Germinal center (tissue), 1 donor: ENCODE data around the gene ARHGAP8.
"Not testable (repeated sequence)": the region's sequence is repeated elsewhere in the genome, so short reads cannot be mapped to it uniquely, and the experiment has no call there.

ENCODE experiments used
- DNase-seq: peaks from one replicate; pipeline ENCODE4 v3.0.0; 2012; ENCODE audit warnings: mixed read lengths, low spot score

Gene ARHGAP8

DNA sequence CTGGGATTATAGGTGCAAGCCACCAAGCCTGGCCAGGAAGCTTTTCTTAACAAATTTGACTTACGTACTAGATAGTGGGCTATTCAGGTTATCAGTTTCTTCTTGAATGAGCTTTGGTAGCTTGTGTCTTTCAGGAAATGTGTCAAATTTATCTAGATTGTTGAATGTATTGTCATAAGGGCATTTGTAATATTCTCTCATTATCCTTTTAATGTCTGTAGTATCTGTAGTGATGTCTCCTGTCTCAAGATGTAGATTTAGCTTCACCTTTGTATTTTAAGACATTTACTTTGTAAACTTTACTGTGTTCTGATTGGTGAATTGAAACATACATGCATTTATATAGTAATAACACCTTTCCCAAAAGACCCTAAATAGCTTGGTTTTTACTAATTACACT is 20.7 kb downstream of the ARHGAP8 start:
- DNase-seq = no peak

DNA sequence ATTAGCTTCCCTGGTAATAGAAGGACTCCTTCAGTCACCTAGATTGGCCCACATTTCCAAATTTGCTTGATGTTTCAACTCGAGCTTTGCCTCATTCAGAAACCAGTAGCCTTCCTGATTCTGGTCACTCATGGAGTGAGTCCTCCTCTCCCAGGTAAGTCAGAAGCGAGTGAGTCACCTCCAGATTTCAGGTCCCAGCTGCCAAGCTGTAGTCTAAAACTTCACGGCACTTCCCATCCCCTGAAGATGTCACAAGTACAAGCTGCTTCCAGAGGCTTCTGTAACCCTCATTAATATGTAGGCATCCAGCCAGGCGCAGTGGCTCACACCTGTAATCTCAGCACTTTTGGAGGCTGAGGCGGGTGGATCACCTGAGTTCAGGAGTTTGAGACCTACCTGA is 23.5 kb downstream of the ARHGAP8 start:
- DNase-seq = no peak

DNA sequence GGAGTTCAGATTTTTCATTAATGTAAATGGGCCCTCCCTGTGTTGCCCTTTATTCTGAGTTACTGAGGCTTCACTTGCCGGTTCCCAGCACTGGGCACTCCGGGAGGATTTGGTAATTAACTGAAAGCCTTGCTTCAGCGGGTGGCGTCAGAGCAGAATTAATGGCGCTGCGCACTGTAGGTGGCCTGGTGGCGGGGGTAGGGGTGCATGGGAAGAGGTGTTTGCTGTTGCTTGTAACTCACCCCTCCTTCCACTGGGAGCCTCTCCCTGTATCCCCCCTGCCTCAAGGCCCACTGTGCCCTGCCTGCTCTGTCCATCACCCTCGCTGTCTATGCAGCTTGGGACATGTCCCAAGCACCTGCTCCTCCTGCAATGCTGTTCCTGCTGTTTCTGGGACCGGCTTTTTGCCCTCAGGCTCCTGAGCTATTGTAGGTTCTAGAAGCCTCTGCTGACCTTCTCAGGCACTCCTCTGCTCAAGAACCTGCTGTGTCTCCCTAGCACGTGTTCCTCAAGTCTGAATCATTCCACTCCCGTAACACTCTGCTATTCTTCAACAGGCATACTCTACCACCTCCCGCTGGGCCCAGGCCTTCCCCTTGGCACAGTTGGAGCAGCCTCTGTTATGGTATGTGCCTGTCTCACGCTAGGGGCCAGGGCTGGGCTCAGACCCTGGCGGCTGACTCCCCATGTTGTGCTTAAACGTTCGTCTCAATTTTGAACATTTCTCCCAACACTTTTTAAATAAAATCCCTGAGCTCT is 24.4 kb downstream of the ARHGAP8 start:
- DNase-seq = no peak

DNA sequence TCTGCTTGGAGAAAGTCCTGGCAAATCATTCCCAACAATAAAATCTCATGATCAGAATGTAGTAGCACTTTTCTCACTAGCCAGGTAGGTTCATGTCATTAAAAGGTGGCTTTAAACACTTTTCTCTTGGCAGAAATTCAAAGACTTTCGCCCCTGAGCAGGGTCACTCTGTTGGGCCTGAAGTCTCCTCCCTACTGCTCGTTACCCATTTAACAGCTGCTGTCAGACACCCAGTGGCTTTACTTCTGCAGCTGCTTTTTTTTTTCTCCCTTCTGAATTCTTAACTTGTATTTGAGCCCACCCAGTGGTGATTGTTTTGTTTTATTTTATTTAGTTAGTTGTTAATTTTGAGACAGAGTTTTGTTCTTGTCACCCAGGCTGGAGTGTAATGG is 25.0 kb downstream of the ARHGAP8 start:
- DNase-seq = no peak

DNA sequence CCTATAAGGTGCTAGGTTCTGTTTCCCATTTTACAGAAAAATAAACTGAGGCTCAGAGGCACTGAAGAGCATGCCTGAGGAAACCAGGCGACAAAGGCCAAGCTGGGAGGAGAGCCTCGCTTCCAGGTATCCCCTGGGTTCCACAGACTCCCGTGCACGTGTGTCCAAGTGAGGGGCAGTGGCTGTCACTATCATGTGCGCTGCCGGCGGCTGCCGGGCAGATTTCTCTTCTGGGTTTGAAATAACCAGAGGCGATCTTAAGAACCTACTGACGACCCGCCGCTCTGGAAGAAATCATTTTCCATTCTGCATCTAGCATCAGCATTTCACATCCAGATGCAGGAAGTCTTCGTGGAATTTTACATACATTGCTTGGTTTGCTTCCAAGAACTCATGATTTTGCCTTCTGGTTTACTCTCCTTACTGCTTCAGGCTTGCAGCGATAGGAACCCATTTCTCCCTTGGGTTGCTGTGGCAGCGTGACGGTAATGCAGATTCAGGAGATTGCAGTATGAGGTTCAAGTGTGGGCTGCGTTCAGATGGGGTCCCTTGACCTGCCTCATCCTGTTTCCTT is 28.6 kb downstream of the ARHGAP8 start:
- no peak for DNase-seq

DNA sequence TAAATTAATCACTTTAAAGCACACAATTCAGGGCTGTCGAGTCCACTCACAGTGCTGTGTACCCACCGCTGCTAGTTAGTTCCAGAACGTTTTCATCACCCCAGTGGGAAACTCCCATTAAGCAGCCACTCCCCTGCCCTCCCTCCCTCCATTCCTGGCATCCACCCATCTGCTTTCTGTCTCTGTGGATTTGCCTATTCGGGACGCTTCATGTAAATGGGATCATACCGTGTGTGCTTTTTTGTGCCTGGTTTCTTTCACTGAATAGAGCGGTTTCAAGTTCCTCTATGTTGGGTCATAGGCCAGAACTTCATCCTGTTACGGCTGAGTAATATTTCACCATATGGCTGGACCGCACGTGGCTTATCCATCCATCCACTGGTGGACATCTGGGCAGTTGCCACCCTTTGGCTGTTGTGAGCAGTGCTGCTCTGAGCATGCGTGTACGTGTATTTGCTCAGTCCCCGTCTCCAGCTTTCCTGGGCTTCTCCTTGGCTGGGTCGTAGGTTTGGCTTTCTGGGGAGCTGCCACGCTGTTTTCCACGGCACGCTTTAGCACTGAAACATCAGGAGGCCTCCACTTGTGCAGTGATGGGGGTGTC is 30.1 kb downstream of the ARHGAP8 start:
- no peak for DNase-seq

DNA sequence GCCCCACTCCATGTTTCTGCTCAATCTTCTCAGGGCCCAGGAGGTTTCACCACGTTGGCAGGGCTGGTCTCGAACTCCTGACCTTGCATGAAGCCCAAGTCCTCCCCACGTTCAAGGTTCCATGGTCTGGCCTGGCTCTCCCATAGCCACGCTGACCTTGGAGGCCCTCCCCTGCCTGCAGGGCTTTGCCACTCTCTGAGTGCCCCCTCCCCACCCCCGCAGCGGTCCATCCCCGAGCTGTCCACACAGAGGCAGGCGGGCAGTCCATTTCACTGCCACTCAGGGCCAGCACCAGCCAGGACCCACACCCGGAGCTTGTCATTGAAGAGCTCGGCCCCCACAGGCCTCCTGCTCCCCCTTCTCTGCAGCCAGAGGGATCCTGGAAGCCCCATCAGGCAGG is 30.7 kb downstream of the ARHGAP8 start:
- DNase-seq = no peak

DNA sequence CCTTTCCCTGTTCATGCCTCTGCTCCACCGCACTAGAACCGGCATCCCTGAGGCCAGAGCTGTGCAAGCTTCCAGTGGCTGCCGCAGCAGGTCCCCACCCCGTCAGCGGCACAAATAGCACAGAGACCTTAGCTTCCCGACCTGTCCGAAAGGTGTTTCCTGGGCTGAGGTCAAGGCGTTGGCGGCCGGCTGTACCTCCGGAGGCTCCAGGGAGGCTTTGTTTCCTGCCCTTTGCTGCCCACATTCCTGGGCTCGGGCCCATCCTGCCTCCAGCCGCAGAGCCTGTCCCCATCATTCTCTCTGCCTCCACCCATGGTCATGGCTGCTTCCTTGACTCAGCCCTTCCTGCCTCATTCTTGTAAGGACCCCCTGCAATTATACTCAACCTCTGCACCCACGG is 31.2 kb downstream of the ARHGAP8 start:
- no peak for DNase-seq

DNA sequence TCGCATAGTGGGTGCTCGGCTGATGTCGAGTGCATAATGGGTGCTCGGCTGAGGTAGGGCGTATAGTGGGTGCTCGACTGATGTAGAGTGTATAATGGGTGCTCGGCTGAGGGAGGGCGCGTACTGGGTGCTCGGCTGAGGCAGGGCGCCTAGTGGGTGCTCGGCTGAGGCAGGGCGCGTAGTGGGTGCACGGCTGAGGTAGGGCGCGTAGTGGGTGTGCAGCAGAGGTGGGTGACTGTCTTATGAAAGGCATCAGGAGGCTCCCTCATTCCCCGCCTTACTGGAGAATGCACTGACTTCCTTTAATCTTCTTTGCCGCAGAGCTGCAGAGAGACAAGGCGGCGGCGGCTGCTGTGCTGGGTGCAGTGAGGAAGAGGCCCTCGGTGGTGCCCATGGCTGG is 33.8 kb downstream of the ARHGAP8 start:
- no peak for DNase-seq

DNA sequence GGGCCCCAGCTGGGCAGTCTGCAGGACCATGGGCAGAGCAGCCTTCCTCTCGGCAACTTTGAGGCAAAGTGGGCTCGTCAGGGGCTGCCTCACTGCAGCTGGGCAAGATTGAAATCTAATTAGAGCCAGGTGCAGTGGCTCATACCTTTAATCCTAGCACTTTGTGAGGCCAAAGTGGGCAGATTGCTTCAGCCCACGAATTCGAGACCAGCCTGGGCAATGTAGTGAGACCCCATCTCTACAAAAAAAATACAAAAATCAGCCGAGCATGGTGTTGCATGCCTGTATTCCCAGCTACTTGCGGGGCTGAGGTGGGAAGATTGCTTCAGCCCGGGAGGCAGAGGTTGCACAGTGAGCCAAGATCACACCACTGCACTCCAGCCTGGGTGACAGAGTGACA is 34.2 kb downstream of the ARHGAP8 start:
- DNase-seq = no peak

DNA sequence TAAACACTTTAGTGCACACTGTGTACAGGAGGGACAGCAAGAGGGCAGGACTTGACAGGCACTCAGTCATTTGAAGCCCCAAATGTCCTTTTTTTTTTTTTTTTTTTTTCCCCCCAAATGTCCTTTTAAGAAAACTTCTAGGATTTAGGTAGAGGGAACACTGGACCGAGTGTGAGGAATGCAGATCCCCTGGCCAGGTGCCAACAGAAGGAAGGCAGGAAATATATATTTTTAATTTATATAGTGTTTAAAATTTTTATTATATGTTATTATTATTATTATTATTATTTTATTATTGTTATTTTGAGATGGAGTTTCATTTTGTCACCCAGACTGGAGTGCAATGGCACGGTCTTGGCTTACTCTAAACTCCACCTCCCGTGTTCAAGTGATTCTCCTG is 35.5 kb downstream of the ARHGAP8 start:
- DNase-seq = no peak

DNA sequence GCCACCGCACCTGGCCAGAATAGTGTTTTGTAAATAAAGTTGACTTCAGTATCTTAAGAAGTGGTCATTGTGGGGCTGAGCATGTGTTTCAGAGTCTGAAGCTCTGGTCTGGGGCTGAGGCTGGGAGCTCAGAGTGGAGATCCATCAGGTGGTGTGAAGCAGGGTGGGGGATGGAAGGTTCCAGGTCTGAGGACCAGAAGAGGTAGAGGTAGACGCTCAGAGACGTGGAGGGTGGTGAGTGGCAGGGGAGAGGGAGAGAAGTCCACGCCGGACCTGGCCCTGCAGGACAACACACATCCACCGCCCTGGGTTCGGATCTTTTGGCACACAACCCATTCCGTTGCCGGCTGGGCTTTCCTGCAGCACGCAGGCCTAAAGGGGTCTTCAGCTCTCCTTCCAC is 40.7 kb downstream of the ARHGAP8 start:
- DNase-seq = no peak

DNA sequence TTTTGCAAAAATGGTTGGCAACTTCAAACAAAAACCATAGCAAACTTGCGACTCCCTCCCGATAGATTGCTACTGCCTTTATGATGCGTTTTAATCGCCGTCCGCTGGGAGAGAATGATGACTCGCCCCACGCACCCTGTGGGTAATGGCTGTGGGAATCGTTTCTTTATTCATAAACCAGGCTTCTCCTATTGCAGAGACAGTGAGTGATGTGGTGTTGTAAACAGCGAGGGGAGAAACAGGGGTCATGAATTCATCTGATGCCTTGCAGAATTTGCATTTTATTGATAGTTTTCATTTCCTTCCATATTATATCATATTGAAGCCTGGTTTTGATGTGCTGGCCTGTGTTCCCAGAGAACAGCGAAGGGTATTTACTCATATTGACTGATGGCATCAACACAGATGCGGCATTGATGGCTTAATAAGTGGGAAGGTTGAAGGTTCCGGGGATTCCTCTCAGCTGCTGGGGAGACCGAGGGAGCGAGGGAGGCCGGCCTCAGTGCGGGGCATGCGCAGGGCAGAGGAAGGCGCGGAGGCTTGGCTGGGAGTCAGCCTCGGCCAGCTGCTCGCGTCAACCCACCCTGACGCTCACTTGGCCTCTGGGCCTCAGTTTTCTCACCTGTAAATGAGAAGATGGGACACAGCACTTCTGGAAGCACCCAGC is 41.3 kb downstream of the ARHGAP8 start:
- DNase-seq = no peak

DNA sequence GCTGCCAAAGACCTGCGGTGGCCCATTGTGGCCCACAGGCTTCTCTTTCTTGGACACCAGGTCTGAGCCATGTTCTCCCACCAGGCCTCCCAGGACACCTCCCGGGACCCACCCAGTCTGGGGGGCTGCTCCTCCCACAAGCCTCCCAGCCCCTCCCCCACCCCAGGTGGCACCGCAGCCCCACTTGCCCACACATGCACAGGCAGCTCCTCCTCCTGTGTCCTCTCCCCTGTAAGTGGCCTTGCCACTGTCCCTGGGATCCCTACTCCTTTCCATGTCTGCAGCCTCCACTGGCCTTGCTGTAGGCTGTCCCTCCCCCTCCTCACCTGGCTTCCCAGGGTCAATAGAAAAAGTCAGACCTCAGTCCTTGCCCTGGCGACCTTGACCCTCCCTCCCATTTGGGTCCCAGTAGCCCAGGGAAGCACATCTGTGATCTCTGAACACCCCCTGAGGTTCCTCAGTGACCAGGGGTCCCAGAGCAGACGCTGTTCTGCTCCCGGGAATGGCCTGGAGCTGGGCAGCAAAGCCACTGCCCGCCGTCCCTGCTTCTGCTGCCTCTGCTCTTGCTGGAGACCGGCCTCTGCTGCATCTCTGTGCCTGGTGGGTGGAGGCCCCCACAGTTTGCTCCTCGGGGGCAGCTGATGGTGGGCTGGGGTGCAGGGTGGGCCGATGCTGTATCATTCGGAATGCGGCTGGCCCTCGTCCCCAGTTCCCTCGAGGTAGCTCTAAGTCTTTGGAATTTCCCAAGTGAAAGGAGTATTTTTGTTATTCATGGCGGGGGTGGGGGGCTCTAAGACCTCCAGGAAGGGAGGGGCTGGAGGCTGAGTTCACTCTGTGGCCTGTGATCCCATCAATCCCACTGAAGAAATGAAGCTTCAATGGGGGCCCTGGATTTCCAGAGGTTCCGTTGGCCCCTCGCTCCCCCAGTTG is 43.6 kb downstream of the ARHGAP8 start:
- no peak for DNase-seq

DNA sequence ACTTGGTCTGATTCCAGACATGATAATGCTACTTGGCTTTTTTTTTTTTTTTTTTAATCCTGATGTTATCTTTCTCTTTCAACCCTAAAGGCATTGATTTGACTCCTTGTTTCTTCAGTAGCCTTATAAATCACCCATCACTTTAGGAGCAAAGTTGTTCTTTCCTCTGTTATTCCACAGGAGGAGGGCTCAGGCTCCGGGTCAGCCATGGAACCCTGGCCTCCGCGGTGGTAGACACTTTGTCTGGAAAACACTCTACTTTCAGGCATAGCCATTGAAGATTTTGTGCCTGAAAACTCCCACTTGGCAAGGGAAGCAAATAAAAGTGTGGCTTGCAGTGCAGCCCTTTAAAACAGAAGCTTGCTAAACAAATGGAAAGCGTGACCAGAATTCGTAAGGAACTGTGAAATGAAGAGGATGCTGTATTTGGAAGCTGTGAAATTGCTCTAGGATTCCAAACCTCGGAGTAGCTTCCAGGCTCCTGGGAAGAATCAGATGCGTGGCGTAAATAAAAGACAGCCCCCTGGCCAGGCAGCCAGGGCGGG is 44.9 kb downstream of the ARHGAP8 start:
- no peak for DNase-seq

DNA sequence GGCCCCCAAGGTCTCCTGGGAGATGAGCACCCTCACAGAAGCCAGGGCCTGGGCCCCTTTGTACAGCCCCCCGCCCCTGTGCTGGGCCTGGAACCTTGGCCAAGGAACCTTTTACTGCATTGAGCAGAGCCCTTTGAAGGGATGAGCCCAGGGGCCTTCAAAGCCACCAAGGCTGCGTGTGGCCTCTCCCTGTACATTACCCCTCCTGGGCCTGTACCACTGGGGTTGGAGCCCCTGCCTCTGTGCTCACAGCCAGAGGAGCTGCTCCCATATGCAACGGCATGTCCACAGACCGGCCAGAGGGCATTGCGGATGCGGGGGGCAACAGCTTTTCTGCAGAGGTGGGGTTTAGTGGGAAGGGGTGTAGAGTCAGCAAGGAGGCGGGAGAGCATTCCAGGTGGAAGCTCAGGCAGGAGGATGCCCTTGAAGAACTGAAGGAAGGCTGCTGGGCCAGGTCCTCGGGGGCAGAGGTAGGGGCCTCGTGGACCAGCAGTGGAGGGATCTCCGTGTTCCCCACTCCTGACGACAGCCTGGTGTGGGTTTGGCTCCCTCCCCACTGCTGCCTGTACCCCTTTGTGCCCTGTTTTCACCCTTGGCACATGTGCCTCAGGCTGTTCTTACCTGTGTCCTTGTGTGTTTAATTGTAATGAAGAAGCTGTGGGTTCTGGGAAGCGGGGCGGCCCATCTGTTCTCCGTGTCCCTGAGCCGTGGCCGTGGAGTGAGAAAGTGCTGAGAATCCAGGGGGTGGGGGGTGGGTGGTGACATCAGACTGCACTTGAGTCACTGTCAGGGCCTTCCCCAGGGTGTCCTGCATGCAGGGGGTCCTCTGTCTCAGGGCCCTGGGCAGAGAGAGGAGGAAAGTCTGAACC is 46.9 kb downstream of the ARHGAP8 start:
- no peak for DNase-seq

DNA sequence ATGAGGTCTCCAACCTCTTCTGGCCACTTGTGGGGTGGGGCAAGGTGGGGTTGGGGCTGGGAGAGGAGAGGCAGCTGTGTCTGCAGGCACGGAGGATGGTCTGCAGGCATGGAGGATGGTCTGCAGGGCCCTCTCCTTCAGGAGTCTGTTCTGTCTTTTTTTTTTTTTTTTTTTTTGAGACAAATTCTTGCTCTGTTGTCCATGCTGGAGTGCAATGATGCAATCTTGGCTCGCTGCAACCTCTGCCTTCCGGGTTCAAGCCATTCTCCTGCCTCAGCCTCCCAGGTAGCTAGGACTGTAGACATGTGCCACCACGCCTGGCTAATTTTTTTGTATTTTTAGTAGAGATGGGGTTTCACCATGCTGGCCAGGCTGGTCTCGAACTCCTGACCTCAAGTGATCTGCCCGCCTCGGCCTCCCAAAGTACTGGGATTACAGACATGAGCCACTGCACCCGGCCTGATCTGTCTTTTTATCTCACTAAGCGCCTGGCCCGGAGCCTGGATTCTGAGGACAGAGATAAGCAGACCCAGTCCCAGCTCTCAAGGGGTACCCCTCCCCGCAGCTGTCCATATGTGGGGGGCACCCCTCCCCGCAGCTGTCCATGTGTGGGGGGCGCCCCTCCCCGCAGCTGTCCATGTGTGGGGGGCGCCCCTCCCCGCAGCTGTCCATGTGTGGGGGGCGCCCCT is 47.7 kb downstream of the ARHGAP8 start:
- not testable (repeated sequence) for DNase-seq

DNA sequence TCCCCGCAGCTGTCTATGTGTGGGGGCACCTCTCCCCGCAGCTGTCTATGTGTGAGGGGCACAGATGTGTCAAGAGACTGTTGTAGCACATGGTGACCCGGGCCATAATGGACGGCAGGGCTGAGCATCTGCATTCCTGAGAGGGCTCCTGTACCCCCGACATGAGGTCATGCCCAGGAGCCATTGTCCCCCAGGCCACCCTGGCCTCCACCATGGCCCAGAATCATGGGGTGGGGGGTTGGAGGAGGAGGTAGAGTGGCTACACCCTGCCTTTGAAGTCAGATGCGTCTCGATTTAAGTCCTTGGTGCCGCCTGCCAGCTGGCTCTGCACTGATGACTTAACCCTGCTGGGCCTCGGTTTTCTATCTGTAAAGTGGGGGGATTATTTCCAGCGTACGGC is 49.1 kb downstream of the ARHGAP8 start:
- no peak for DNase-seq

DNA sequence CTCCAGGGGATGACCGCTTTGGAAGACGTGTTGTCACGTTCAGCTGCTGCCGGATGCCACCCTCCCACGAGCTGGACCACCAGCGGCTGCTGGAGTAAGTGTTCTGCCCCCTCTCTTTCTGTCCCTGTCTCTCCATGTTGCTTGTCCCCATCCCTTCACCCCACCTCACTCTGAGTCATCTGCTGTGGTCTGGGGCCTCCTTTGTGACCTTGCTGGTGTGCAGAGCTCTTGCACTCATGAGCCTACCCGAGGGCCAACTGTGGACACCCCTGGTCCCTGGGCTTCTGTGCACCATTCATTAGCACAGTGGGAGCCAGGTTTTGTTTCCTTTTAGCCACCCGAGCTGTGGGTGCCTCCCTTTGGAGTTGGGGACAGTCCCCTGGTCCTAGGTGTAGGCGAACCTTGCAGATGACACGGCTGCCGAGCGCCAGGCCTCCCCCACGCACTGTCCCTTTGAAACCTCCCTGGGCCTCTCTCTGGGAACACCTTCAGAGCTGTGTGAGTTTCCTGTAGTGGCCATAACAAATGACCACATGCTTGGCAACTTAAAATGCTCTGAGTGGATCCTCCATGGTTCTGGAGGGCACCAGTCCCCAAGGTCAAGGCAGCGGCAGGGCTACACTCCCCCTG is 49.8 kb downstream of the ARHGAP8 start:
- no peak for DNase-seq

DNA sequence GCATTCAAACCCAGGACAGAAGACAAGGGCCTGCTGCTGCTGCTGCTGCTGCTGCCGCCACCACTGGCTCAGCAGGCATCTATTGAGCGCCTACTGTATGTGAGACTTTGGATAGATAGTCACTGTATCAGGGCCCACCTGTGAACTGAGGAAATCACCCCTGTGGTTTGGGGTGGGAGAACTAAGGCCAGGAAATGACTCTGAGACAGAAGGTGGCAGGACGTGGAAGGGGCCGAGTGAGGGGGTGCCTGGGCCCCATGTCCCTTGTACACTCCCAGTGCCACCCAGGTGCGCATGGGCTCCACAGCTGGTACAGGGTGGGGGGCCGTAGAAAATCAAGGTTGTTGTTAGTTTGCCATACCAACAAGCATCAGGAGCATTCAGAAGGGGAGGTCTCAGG is 50.6 kb downstream of the ARHGAP8 start:
- DNase-seq = no peak
